ENCODE results near the gene LDLRAD4.

DNA sequence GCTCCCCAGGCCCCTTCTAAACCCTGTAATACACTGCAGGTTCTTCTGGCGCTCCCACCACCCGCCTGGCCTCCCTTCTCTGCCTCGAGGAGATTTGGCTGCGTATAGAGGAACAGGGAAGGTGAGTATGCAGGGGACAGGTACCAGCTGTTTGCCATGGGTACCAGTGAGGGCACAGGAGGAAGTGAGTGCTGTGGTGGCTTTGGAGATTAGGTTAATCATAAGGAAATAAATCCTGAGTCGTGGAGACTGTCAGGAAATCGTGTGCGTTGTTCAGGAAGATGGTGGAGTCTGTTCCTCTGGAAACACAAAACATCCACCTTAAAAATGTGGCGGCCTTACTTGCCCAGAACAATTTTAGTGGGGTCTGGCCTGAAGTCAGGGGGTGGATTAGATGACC lies 277.4 kb downstream of the LDLRAD4 start:
- TF ChIP-seq CTCF (conservative IDR thresholded peaks at IDR 0.05) = no peak
- TF ChIP-seq EZH2 (IDR thresholded peaks at IDR 0.05; ENCODE audit: low read depth) = no peak

All from PC-9 (cell line).